HG03095 (cell line): ENCODE measurements around the gene TMEFF2.

ENCODE experiments used
- ATAC-seq: cut with Tn5 transposase; IDR thresholded peaks from one replicate; pipeline ENCODE4 v1.9.1; 2021; ENCODE audit warnings: moderate library complexity; ENCODE audit not compliant: unreplicated experiment

TMEFF2 gene

DNA sequence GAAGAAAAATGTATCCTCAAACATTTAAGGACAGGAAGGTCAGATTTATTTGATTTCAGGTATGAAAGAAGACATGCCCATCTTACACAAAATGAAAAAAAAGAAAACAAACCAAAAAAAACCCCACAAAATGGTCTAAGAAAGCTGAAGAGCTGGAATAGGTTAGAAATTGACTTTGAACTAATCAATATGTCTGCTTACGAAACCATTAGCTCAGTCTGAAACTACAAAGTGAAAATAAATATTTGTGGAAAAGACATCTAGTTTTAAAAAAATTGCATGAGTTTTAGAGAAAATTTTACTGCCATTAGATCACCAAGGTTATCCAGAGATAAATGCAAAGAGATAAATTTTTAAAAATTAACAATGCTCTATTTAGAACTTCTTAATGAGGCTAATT, 125.3 kb downstream of the TMEFF2 start:
- ATAC-seq, result no peak

DNA sequence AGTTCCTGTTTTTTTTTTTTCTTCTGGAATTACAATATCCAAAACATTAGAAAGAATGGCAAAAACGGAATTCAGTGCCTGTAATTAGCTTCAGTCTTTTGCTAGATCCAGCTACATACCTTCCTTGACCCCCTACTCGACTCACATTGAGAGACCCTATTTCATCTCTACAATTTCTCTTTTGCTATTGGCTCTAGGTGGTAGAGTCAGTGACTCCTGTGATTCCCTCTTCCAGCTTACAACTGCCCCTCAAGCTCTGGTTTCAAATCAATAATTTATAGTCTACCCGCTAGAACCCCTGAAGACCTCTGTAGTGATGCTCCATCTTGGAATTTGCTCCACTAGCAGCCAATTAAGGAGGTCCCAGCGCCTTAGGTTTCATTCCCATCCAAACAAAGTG, 125.8 kb downstream of the TMEFF2 start:
- no peak for ATAC-seq

DNA sequence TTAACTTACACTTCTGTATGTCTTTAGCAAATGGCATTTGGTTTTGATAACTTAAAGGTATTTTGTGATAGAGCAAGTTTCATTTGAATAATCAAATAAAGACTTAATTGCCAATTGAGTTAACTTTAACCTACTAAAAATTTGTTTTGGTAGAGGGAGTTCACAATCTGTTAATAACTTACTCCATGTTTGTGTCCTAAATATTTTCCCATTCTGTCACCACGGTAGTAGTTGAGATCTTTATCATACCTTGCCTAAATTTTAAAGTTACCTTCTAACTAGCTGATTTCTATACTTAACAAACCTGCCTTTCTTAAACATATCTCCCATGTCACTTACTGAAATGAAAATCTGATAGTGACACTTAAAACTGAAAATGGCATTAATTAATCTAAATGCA, 127.1 kb downstream of the TMEFF2 start:
- no peak for ATAC-seq

DNA sequence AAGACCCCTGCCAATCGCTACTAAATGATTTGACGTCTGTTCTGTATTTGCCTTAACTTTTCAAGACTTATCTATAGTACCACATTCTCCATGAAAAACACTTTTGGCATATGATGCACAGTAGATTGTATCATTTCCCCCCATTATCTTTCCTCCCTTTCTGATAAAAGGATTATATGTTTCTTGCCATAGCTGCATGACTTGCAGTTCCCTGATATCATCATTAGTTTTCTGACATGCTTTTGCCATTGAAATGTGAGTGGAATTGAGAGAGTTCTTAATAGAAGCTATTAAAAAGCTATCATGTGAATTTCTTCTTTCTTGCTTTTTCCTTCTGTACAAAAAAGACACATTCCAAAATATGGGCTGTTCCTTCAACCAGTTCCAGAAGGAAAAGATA, 130.3 kb downstream of the TMEFF2 start:
- no peak for ATAC-seq

DNA sequence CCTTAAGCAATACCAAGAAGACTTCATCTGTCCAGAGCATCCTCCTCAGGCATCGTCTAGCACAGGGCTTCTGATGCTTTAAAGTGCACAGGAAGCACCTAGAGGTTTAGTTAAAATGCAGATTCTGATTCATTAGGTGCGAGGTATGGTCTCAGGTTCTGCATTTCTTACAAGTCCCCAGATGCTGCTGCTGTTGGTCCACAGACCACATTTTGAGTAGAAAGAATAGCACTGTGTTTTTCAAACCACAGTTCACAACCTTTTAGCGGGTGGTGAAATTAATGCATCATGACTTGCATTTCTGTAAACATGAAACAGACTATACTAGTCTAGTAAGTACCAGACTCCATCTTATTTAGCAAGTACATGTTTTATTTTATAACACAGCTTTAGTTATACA, 134.6 kb downstream of the TMEFF2 start:
- ATAC-seq, result no peak

DNA sequence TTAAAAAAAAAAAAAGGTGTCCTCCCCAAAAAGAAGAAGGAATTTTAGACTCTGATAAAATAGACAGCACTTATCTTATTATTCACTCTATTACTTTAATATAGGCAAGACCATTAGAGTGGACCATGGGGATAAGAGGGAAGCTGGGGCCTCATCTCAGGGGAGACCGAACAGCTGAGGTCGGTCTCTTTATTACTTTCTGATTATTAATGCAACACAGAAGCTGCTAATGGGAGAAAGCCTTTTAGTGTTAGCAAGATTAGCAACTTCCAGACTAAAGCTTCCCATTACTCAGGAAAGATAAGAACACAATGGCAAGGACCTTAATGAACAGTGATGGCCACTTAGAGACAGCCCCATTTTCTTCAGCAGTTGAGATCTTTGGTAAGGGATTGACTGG, 135.5 kb downstream of the TMEFF2 start:
- ATAC-seq, result no peak

DNA sequence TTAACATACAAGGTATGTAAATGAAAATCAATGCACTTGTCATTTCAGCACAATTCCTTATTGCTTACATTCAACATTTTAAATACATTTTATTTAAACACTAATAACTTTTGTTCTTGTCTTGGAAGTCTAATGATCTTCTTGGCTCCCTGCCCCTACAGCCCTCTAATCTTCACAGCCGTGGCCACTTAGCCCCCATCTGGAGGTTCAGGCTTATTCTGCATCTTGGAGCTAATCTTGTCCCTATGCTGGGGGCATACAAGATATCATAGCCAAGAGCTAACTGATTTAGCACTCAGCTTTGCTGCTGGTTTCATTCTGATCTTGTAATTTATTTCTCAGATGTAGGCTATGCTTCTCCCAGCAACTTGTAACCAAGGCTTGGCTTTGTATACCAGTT, 140.8 kb downstream of the TMEFF2 start:
- ATAC-seq, result no peak

DNA sequence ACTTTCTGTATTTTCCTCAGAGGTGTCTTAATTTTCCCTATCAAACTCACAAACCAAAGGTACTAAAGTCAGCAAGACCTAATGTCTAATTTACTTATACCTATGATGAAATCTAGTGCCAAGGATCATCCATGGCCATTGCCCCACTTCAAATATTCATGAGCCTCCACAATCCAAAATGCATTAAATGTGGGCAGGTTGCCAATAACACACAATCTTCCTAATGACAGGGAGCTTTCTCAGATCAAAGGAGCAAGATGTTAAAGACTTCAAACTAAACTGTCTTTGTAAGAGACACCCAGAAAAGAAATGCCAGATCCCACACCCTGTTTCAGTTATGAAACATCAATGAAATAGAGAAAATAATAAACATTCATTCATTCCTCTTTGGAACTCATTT, 143.2 kb downstream of the TMEFF2 start:
- ATAC-seq, result no peak

DNA sequence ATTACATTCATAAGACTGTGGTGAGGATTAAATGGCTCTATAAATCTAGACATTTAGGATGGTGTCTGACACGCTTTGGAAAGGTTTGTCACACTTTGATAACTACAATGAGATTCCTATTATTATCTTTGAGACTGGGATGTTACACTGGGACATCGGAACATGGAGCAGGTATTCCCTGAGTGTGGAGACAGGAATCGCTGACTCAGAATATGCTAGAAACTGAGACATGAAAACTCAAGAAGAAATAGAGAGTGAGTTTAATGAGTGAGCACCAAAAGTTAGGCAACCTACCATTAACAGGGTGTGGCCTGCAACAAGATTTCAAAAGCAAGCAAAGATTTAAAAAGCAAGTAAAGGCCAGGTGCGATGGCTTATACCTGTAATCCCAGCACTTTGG, 145.4 kb downstream of the TMEFF2 start:
- ATAC-seq, result no peak

DNA sequence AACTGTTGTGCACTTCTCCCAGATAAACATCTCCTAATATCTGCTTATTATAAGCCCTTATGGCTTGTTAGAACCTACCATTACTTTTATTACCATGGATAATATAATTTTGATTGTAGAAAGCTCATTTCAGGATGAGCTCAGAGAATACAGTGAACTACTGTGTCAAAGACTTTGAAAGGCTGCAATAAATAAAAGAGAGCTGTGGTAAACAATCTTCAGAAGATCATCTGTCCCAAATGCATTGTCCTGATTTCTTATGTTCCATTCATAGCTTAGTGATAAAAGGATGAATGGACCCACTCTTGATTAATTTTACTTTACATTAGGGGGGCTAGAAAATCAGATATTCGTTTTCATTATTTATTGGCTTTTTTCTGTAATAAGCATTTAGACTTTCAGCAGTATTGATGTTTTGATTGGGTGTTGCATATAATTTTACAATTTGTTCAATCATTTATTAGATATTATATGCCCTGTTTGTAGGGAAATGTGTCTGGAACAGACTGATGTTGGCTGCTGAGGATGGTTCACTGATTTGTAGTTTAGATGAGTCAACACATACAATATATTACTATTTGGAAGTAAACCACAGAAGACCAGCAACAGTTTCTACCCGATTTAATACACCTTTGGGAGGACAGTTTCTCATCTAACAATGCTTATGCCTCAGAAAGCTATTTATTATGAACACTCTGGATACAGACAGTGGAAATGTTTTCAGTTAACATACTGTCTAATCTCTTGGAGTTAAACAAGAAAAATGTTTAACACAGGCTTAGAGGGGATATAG, 147.2 kb downstream of the TMEFF2 start:
- no peak for ATAC-seq

DNA sequence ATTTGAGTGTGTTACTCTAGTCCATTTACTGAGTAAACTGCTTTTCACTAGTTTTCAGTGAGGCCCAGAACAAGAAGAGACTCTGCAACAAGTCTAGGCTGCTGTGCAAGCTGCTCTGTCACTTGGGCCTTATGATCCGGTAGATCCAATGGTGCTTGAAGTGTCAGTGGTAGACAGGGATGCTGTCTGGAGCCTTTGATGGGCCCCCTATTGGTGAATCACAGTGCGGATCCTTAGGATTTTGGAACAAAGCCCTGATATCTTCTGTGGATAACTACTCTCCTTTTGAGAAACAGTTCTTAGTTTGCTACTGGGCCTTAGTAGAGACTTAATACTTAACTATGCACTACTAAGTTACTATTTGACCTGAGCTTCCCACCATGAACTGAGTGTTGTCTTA, 150.2 kb downstream of the TMEFF2 start:
- ATAC-seq, result no peak

DNA sequence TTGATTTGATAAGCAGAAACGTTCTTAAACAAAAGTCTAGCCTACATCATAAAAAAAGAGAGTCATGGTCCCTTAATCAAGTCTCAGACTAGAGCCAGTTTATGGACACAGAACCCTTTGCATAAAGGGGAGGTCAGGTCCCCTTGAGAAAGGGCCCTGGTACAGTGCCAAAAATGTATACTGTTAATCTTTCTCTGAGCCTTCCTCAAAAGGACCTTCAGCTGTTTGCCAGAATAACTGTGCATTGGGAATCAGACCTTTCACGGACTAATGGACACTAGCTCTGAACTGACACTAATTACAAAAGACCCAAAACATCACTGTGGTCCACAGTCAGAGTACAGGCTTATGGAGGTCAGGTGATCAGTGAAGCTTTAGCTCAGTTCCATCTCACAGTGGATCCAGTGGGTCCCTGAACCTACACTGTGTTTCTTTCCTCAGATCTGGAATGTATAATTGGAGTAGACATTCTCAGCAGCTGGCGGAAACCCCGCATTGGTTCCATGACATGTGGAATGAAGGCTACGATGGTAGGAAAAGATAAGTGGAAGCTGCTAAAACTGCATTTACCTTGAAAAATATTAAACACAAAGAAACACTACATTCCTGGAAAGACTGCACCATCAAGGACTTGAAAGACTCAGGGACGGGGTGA, 151.4 kb downstream of the TMEFF2 start:
- no peak for ATAC-seq

DNA sequence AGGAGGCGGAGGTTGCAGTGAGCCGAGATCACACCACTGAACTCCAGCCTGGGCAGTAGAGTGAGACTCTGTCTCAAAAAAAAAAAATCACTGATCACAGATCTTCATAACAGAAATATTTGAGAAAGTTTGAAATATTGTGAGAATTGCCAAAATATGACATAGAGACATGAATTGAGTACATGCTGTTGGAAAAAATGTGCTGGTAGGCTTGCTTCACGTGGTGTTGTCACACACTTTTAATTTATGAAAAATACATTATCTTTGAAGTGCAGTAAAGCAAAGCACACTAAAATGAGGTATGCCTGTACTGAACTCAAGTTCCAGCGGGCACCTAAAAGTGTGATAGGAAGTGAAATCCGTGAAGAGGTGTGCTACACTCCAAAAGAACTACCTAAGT, 152.6 kb downstream of the TMEFF2 start:
- ATAC-seq, result no peak

DNA sequence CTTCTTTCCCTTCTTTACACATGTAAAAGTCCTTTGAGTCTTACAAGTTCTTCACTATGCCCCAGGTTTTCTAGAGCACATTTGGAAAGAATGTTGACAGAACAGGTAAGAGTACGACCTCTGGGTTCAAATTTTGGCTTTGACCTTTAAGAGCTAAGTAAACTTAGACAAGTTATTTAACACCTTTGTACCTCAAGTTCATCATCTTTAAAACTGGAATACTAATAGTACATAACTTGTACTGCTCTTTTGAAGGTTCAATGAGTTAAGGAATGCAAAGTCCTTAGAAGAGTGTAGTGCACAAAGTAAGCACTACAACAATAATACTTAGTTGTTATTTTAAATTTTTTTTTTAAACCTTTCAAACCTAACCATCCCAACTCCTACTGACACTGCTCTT, 156.6 kb downstream of the TMEFF2 start:
- ATAC-seq, result no peak

DNA sequence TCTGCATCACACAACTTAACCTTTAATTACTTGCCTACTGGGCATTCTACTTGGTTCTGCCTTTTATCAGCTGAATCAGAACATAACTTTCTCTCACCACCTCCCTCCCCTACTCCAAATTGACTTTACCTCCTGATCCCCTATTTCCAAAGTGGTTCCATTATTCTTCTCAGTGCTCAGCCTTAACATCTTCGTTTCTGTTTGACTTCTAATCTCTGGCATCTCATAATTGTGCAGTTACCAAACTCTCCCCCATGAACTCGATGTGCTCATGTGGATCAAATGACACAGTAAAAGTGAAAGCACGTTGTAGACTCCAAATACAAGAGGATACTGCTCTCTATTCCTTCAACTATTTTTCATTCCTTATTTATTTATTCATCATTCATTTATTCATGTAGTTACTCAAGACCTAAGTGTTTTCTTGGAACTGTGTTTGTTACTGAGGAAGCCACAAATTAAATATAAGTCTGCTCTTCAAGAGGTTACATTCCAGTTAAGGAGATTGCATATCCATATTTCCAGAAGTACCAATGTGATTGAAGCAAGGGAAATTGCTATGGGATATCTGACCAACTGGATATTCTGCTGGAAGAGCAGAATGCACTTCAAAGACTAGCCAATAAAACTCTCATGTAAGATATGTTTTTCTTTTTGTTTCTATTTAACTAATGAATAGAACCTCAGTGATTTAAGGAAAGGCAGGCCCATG, 158.8 kb downstream of the TMEFF2 start:
- no peak for ATAC-seq

DNA sequence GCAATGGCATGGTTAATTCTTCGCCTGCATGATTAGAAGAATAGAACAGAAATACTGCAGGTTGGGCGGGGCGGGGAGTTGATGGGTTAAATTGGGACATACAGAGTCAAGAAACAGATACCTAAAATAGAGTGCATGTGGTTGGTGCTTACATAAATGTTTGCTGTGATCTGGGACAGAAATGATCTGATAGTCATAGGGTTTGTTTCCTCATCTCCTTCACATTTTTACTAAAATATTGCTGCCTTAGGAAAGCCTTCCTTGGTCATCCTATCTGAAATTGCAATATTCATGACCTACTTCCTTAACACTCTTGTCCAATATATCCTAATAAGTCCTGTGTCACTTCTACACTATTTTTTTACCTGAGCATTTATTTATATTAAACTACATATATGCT, 163.9 kb downstream of the TMEFF2 start:
- no peak for ATAC-seq

DNA sequence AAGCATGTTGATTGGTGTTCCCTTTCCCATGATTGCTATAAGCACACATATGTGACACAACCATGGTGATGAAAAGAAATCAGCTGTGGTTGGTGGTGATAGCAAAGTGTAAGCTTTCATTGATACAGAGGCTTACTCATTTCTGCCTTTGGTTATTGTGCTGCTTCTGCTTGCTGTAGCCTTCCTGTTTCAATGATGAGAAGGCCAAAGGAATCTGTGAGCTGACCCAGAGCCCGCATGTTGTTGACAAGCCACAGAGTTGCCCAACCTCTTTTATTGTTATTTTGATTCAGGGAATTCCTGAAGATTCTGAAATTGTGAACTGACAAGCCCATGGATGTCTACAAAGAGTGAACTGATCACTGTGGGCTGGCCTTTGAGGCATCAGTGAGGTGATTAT, 164.4 kb downstream of the TMEFF2 start:
- ATAC-seq, result no peak

DNA sequence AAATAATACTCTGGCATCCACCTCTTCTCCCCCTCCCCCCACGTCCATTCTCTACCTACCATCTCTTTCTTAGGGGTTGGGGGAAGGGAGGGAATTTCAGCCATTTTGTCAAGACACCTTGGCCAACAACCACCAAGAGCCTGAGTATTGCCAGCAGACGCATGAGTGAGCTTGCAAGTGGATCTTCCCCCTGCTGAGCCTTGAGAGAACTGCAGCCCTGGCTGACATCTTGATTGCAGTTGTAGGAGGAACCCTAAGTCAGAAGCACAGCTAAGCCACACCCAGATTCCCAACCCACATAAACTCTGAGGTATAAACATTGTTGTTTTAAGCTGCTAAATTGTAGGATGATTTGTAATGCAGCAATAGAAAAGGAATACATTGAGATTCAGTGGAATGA, 165.6 kb downstream of the TMEFF2 start:
- ATAC-seq, result peak; percentile 74

DNA sequence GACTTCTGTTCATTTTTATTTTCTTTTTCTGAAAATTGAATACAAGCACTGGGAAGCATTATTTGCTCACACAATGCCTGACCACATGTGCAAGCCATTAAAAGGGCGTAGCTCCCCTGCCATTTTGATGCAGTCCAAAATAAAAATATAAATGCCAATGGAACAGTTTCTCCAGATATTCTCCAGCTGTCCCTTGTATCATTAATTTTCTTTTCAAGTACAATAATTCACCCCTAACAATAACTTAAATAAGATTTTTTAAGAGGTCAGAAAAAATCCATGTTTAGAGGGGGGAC, 168.0 kb downstream of the TMEFF2 start:
- ATAC-seq, result no peak

DNA sequence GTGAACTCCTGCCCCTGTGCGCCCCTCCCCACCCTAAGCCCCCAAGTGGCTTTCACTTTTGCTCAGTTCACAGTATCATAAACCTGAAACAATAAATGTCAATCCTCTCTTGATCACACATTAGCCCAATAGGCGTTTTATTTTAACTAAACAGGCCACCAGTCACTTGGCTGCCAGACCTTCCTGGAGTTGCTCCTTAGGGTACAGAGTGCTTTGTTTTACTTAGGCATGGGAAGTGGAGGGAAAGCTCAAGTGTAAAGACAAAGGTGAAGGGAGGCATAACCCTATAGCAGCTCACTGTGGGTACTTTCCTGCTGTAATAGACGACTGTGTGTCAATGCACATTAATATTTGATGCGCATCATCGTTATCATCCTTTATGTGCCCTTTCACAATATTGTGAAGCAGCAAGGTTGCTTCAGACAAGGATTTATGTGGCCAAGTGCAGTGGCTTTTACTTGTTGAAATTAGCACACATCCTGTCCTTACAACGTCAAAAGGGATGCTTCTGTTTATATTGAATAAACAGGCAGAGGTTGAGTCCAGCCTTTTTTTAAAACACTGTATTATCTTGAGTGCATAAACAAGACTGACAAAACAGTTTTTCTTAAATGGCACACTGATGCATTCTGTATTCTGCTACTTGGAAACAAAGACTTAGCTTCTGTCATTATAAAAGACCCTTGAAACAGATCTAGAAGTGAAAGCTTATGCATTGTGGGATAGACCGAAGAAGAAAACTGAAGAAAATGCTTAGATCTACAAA, 168.5 kb downstream of the TMEFF2 start:
- no peak for ATAC-seq

DNA sequence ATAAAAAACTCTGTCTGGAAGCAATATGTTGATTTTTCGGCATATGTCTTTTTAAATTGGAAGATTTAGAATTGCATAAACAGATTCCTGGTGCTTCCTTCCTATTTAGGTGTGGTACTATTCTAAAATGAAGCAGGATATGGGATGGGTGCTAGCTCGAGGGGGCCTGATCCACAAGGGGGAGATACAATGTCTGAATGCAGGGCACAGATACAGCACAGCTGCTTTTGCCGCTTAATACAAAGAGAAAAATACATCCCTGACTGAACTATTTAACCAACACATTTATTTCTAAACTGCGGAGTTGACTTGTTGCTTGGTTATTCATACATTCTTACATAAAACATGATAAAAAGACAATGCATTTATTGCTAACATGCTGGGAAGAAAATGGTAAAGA, 169.1 kb downstream of the TMEFF2 start:
- no peak for ATAC-seq

DNA sequence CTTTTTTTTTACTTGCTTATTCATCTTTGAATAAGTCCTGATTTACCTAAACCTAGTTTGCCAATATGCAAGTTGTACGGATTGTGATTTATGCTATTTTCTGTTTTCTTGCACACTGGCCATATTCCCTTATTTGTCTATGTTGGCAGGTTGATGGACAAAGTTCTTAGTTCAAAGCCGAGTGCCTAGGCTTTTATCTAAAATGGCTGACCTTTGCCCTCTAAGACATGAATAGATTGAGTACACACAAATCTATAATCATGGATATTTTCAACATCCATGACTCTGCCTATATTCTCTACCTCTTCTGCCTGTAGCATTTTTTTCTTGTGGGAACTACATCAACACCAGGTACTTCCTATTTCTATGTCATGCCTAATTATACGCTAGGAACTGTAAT, 171.7 kb downstream of the TMEFF2 start:
- ATAC-seq, result no peak
